Endodermal cell (in vitro differentiated cells): ENCODE data around the gene SLC4A5. TPM values are rescaled to one million over a fixed set of nuclear protein-coding genes. Genes with fewer than 3 reads are reported as not detected.

Experiments used
- DNase-seq: peaks from one replicate; pipeline ENCODE4 v3.0.0-alpha.2; 2017
- H3K27ac ChIP-seq: 2 replicates; pipeline ENCODE4 v1.5.1; 2013; ENCODE audit warnings: mild to moderate bottlenecking, low read depth, low read length, moderate library complexity
- H3K27me3 ChIP-seq: 2 replicates; pipeline ENCODE4 v1.6.1; 2013; ENCODE audit warnings: mild to moderate bottlenecking, low read length, moderate library complexity; ENCODE audit not compliant: insufficient read depth, control insufficient read depth, poor library complexity, severe bottlenecking
- H3K36me3 ChIP-seq: 2 replicates; pipeline ENCODE4 v1.7.0; 2013; ENCODE audit warnings: mild to moderate bottlenecking, low read length, moderate library complexity; ENCODE audit not compliant: control insufficient read depth, insufficient read depth
- H3K4me1 ChIP-seq: one replicate; pipeline ENCODE4 v1.7.0; 2013; ENCODE audit warnings: low read length; ENCODE audit not compliant: control insufficient read depth, insufficient read depth
- H3K4me3 ChIP-seq: 2 replicates; pipeline ENCODE4 v1.5.1; 2013; ENCODE audit warnings: mild to moderate bottlenecking, low read length, moderate library complexity
- H3K9ac ChIP-seq: 2 replicates; pipeline ENCODE4 v1.6.1; 2013; ENCODE audit warnings: mild to moderate bottlenecking, low read length, moderate library complexity; ENCODE audit not compliant: poor library complexity, severe bottlenecking; ENCODE audit errors: extremely low read depth
- H3K9me3 ChIP-seq: 2 replicates; pipeline ENCODE4 v1.6.1; 2013; ENCODE audit warnings: mild to moderate bottlenecking, low read length, moderate library complexity; ENCODE audit not compliant: control insufficient read depth
- H3K27ac Mint-ChIP-seq: 2 replicates; pipeline ENCODE4 v1.8.0; 2020; ENCODE audit warnings: mixed read lengths
- H3K27me3 Mint-ChIP-seq: 2 replicates; pipeline ENCODE4 v1.8.0; 2021; ENCODE audit warnings: mild to moderate bottlenecking, mixed read lengths; ENCODE audit not compliant: insufficient read depth
- H3K36me3 Mint-ChIP-seq: 2 replicates; pipeline ENCODE4 v1.8.0; 2020; ENCODE audit warnings: low read depth, mixed read lengths
- H3K4me1 Mint-ChIP-seq: 2 replicates; pipeline ENCODE4 v1.8.0; 2020; ENCODE audit warnings: mixed read lengths
- H3K4me3 Mint-ChIP-seq: 2 replicates; pipeline ENCODE4 v1.8.0; 2020; ENCODE audit warnings: mild to moderate bottlenecking, moderate library complexity, mixed read lengths
- H3K9me3 Mint-ChIP-seq: 2 replicates; pipeline ENCODE4 v1.8.0; 2020; ENCODE audit warnings: mild to moderate bottlenecking, mixed read lengths
- CTCF ChIP-seq: fragments of 200-600 bp; sonication (generic); conservative IDR thresholded peaks from 2 replicates; pipeline ENCODE4 v1.5.0; 2021; ENCODE audit warnings: antibody characterized with exemption, mild to moderate bottlenecking
- WGBS, 2 experiments: methylation state at CpG; one replicate each; pipeline versions ENCODE4 v1.1.5 to v1.1.7; 2013; ENCODE audit warnings: missing lambda C conversion rate in 2 of 2, mixed read lengths in 1 of 2; ENCODE audit not compliant: insufficient coverage in 1 of 2, insufficient read length in 1 of 2; 5-methylcytosine and 5-hydroxymethylcytosine counted together
- total RNA-seq, 2 donors: library from RNA; stranded (reverse); fragmentation: NEBNext Ultra II Directional in 1 of 2; extraction: Animal tissue kit (Norgen Biotek cat#: 25700) in 1 of 2; gene quantifications; 2 replicates in 1 of 2; 3 replicates in 1 of 2; pipeline ENCODE4 v1.2.1, GENCODE V29; 2021

Gene SLC4A5
- total RNA-seq, 2 donors from 2014 or later, result 2.5 to 3.7 TPM

- H3K4me3 Mint-ChIP-seq, result no peak overlapping the region
- no peaks in the 10 kb centered on the region for H3K36me3 ChIP-seq
- no peak overlapping the region for H3K4me3 ChIP-seq
- H3K27me3 ChIP-seq, result no peaks in the 10 kb centered on the region
- 88 to 89% methylated on average over 5 to 6 of the region's 6 CpGs for WGBS, 2 experiments
- H3K36me3 Mint-ChIP-seq, result no peaks in the 10 kb centered on the region
- H3K4me1 Mint-ChIP-seq, result no peaks in the 10 kb centered on the region
- TF ChIP-seq CTCF, result no peak
- no peaks in the 10 kb centered on the region for H3K9me3 Mint-ChIP-seq
- no peaks in the 10 kb centered on the region for H3K27me3 Mint-ChIP-seq
- H3K9ac ChIP-seq, result no peak overlapping the region
- no peaks in the 10 kb centered on the region for H3K4me1 ChIP-seq
- H3K27ac ChIP-seq, result no peak overlapping the region
- no peak for DNase-seq
- no peaks in the 10 kb centered on the region for H3K9me3 ChIP-seq
- no peak overlapping the region for H3K27ac Mint-ChIP-seq
Measured at GRCh38 chr2:74333896-74334586, 9.2 kb downstream of the SLC4A5 start.

DNA sequence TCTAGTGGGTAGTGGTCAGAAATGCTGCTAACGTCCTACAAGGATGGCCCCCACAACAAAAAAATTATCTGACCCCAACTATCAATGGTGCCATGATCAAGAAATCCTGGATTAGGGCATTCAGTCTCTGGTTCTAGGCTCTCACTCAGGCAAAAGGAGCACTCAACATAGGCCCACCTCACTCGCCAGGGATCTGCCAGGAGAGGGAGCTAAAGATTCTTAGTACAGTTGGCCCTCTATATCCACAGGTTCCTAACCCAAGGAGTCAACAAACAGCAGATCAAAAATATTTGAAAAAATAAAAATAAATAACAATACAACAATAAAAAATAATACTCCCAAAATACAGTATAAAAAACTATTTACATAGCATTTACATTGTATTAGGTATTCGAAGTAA lies 10.0 kb downstream of the SLC4A5 start:
- WGBS, 2 experiments, result 30% methylated on average over 3 of the region's 3 CpGs; no CpG with 5 or more reads in 1 of the 2 experiments
- no peak overlapping the region for H3K4me3 Mint-ChIP-seq
- H3K27ac Mint-ChIP-seq, result no peak overlapping the region
- DNase-seq, result peak; percentile 85
- H3K9me3 Mint-ChIP-seq, result no peaks in the 10 kb centered on the region
- Histone ChIP-seq H3K9me3 (no peaks in the 10 kb centered on the region), H3K9ac (no peak overlapping the region), H3K4me3 (no peak overlapping the region), H3K36me3 (no peaks in the 10 kb centered on the region), H3K27me3 (no peaks in the 10 kb centered on the region), H3K4me1 (no peaks in the 10 kb centered on the region), H3K27ac (no peak overlapping the region)
- no peaks in the 10 kb centered on the region for H3K27me3 Mint-ChIP-seq
- no peaks in the 10 kb centered on the region for H3K36me3 Mint-ChIP-seq
- H3K4me1 Mint-ChIP-seq, result no peaks in the 10 kb centered on the region
- peak; percentile 82 for TF ChIP-seq CTCF

DNA sequence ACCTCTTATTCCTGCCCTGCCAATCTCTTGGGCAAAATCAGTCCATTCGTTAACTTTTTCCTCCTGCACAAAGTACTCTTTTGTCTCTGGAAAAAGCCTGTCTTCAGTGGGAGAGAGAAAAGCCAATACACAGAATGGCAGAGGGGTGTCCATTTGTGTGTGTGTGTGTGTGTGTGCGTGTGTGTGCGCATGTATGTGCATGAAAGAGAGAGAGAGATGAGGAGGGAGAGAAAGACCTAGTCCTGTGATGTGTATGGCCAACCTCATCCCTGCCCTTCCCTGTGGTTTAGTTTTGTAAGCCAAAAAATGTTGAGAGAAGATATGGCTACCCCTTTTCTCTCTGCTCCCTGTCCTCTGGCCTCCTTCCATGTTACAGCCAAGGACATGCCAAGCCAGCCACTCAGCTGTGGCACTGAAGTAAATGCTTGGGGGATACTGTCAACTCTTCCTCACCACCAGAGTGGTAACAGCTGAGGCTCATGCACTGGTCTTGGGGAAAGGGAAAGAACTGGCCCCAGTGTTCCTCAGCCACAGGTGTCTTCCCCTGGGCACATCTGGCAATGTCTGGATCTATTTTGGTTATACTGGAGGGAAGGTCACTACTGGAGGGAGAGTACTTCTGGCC lies 10.6 kb downstream of the SLC4A5 start:
- no peak overlapping the region for H3K4me3 Mint-ChIP-seq
- peaks cover 3% of the 10 kb centered on the region for H3K4me1 Mint-ChIP-seq
- H3K9me3 ChIP-seq, result no peaks in the 10 kb centered on the region
- no peak overlapping the region for H3K27ac ChIP-seq
- H3K9me3 Mint-ChIP-seq, result no peaks in the 10 kb centered on the region
- H3K9ac ChIP-seq, result no peak overlapping the region
- no peak for DNase-seq
- no peaks in the 10 kb centered on the region for H3K4me1 ChIP-seq
- H3K27me3 Mint-ChIP-seq, result no peaks in the 10 kb centered on the region
- H3K4me3 ChIP-seq, result no peak overlapping the region
- H3K27me3 ChIP-seq, result no peaks in the 10 kb centered on the region
- no peaks in the 10 kb centered on the region for H3K36me3 ChIP-seq
- no peaks in the 10 kb centered on the region for H3K36me3 Mint-ChIP-seq
- 83% methylated on average over 2 to 3 of the region's 3 CpGs for WGBS, 2 experiments
- no peak for TF ChIP-seq CTCF
- H3K27ac Mint-ChIP-seq, result no peak overlapping the region
